Mesenchymal stem cell (in vitro differentiated cells and primary cell): ENCODE results near the gene HERPUD1.

Experiments used
- DNase-seq: peaks from one replicate; pipeline ENCODE4 v3.0.0-alpha.2; 2013
- H2AFZ ChIP-seq: one replicate; pipeline ENCODE4 v1.6.1; 2013; ENCODE audit warnings: low read depth, mild to moderate bottlenecking, control low read depth, inconsistent platforms, low read length, moderate library complexity
- H2AK5ac ChIP-seq: 2 replicates; pipeline ENCODE4 v1.6.1; 2013; ENCODE audit warnings: low read length, moderate library complexity, mild to moderate bottlenecking, inconsistent platforms; ENCODE audit not compliant: severe bottlenecking
- H2BK120ac ChIP-seq: one replicate; pipeline ENCODE4 v1.6.1; 2013; ENCODE audit warnings: low read depth, mild to moderate bottlenecking, inconsistent platforms, low read length, moderate library complexity
- H2BK12ac ChIP-seq, 2 experiments: one replicate each; pipeline ENCODE4 v1.6.1; 2013; ENCODE audit warnings: inconsistent platforms in 2 of 2, low read length in 2 of 2, mild to moderate bottlenecking in 2 of 2, moderate library complexity in 2 of 2, control low read depth in 1 of 2
- H2BK15ac ChIP-seq: one replicate; pipeline ENCODE4 v1.6.1; 2013; ENCODE audit warnings: mild to moderate bottlenecking, low read depth, inconsistent platforms; ENCODE audit not compliant: poor library complexity, severe bottlenecking
- H2BK5ac ChIP-seq: 2 replicates; pipeline ENCODE4 v1.6.1; 2013; ENCODE audit warnings: low read depth, mild to moderate bottlenecking, low read length, control low read depth, inconsistent platforms; ENCODE audit not compliant: poor library complexity, severe bottlenecking
- H3K14ac ChIP-seq, 2 experiments: one replicate each; pipeline ENCODE4 v1.6.1; 2013; ENCODE audit warnings: inconsistent platforms in 2 of 2, low read length in 2 of 2, control low read depth in 1 of 2, mild to moderate bottlenecking in 1 of 2, moderate library complexity in 1 of 2
- H3K18ac ChIP-seq, 2 experiments: one replicate each; pipeline ENCODE4 v1.6.1; 2013; ENCODE audit warnings: inconsistent platforms in 2 of 2, low read length in 2 of 2, control low read depth in 1 of 2, low read depth in 1 of 2, mild to moderate bottlenecking in 1 of 2
- H3K23ac ChIP-seq, 2 experiments: one replicate each; pipeline ENCODE4 v1.6.1; 2013; ENCODE audit warnings: inconsistent platforms in 2 of 2, low read length in 2 of 2, mild to moderate bottlenecking in 2 of 2, moderate library complexity in 2 of 2, control low read depth in 1 of 2
- H3K27ac ChIP-seq: 2 replicates; pipeline ENCODE4 v1.5.1; 2013; ENCODE audit warnings: mild to moderate bottlenecking, moderate library complexity, low read length, control low read depth, inconsistent platforms; ENCODE audit not compliant: poor library complexity, severe bottlenecking
- H3K27me3 ChIP-seq, 2 experiments: 2 replicates each; pipeline versions ENCODE4 v1.6.1 to v1.7.0; 2013; ENCODE audit warnings: low read length in 2 of 2, mild to moderate bottlenecking in 2 of 2, moderate library complexity in 2 of 2, control low read depth in 1 of 2, inconsistent platforms in 1 of 2; ENCODE audit not compliant: control insufficient read depth in 1 of 2, insufficient read depth in 1 of 2
- H3K36me3 ChIP-seq, 2 experiments: 2 replicates each; pipeline versions ENCODE4 v1.6.1 to v1.7.0; 2013; ENCODE audit warnings: low read length in 2 of 2, control low read depth in 1 of 2, inconsistent platforms in 1 of 2, low read depth in 1 of 2, mild to moderate bottlenecking in 1 of 2; ENCODE audit not compliant: insufficient read depth in 2 of 2, control insufficient read depth in 1 of 2
- H3K4ac ChIP-seq, 2 experiments: one replicate each; pipeline ENCODE4 v1.6.1; 2013; ENCODE audit warnings: inconsistent platforms in 2 of 2, low read length in 2 of 2, mild to moderate bottlenecking in 2 of 2, moderate library complexity in 2 of 2, control low read depth in 1 of 2, low read depth in 1 of 2
- H3K4me1 ChIP-seq: 2 replicates; pipeline ENCODE4 v1.6.1; 2013; ENCODE audit warnings: low read depth, low read length, control low read depth; ENCODE audit not compliant: control insufficient read depth, insufficient read depth
- H3K4me2 ChIP-seq: 2 replicates; pipeline ENCODE4 v1.6.1; 2013; ENCODE audit warnings: low read length, mild to moderate bottlenecking, inconsistent platforms; ENCODE audit not compliant: poor library complexity, severe bottlenecking
- H3K4me3 ChIP-seq, 2 experiments: 2 replicates each; pipeline versions ENCODE4 v1.5.1 to v1.7.0; 2013; ENCODE audit warnings: low read length in 2 of 2, mild to moderate bottlenecking in 2 of 2, control low read depth in 1 of 2, low read depth in 1 of 2; ENCODE audit not compliant: insufficient read depth in 1 of 2
- H3K79me1 ChIP-seq: replicated peaks from 2 replicates; pipeline ENCODE4 v1.6.1; 2013; ENCODE audit warnings: mild to moderate bottlenecking, control low read depth, low read length, inconsistent platforms; ENCODE audit not compliant: poor library complexity, severe bottlenecking
- H3K9ac ChIP-seq: 2 replicates; pipeline ENCODE4 v1.7.0; 2013; ENCODE audit warnings: mild to moderate bottlenecking, low read length, moderate library complexity
- H3K9me3 ChIP-seq: 2 replicates; pipeline ENCODE4 v1.7.0; 2013; ENCODE audit warnings: mild to moderate bottlenecking, low read length; ENCODE audit not compliant: control insufficient read depth
- H4K8ac ChIP-seq: one replicate; pipeline ENCODE4 v1.6.1; 2013; ENCODE audit warnings: inconsistent platforms, mild to moderate bottlenecking, low read length, moderate library complexity
- H4K91ac ChIP-seq: one replicate; pipeline ENCODE4 v1.6.1; 2013; ENCODE audit warnings: mild to moderate bottlenecking, low read length, inconsistent platforms
- WGBS: methylation state at CpG from one replicate; pipeline ENCODE4 v1.1.7; 2013; ENCODE audit warnings: mixed read lengths; 5-methylcytosine and 5-hydroxymethylcytosine counted together

The HERPUD1 gene

GRCh38 chr16:56889206-56889605, 42.7 kb upstream of the HERPUD1 start:
- 83% methylated on average over 2 of the region's 5 CpGs for WGBS
- Histone ChIP-seq H3K36me3 (no peaks in the 10 kb centered on the region), H3K18ac (no peak overlapping the region), H2BK120ac (no peak overlapping the region), H2AFZ (no peak overlapping the region), H3K14ac (no peak overlapping the region), H3K4me1 (peaks cover 2% of the 10 kb centered on the region), H4K8ac (no peak overlapping the region), H3K4me2 (no peak overlapping the region), H3K79me1 (no peaks in the 10 kb centered on the region), H3K4me3 (no peak overlapping the region), H4K91ac (no peak overlapping the region), H3K27ac (no peak overlapping the region), H3K23ac (no peak overlapping the region), H2BK12ac (no peak overlapping the region), H3K4ac (no peak overlapping the region), H3K9ac (no peak overlapping the region), H2BK15ac (no peak overlapping the region), H3K27me3 (peaks cover 0 to 19% of the 10 kb centered on the region in 2 experiments), H2BK5ac (no peak overlapping the region), H3K9me3 (no peaks in the 10 kb centered on the region), H2AK5ac (no peak overlapping the region)
- no peak for DNase-seq

DNA sequence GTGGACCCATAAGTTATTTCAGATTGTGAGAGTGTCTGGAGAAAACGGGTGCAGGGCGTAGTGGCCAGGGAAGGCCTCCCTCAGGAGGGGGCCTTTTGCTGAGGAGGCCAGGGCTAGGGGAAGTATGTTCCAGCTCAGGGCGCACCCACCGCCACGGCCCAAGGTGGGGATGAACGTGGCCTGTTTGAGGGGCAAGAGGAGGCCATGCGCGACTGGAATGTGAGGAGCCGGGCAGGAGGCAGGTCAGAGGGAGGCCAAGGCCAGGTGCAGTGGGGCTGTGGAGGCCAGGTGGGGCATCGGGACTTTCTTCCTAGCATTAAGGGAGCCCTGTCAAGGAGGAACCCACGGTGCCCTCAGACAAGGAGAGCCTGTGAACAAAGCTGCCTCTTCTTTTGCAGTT, 40.3 kb upstream of the HERPUD1 start:
- Histone ChIP-seq H3K79me1 (no peaks in the 10 kb centered on the region), H3K9ac (no peak overlapping the region)

DNA sequence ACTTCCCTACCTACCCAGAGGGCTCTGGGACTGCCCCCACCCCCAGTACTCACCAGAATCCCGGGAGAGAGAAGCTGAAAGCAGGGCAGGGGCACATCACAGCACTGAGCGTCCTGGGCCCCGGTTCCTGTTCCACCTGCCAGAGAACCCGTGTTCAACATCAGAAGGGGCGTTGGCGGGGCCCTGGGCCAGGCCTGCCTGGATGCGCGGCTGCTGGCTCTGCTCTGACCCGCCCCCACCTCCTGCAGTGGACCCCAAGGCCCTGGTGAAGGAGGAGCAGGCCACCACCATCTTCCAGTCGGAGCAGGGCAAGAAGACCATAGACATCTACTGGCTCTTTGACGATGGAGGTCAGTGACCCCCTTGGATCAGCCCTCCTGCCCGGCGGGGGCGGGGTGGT, 39.2 kb upstream of the HERPUD1 start:
- no peak for DNase-seq
- no peak overlapping the region for H3K18ac ChIP-seq
- H3K4me2 ChIP-seq = no peak overlapping the region
- H2AK5ac ChIP-seq = no peak overlapping the region
- H3K14ac ChIP-seq = no peak overlapping the region
- H3K4me1 ChIP-seq = peaks cover 2% of the 10 kb centered on the region
- H2BK12ac ChIP-seq = no peak overlapping the region
- H3K4ac ChIP-seq = no peak overlapping the region
- WGBS = 82% methylated on average over 14 of the region's 14 CpGs
- no peak overlapping the region for H3K4me3 ChIP-seq
- H2BK15ac ChIP-seq = no peak overlapping the region
- no peak overlapping the region for H3K27ac ChIP-seq
- no peak overlapping the region for H2BK5ac ChIP-seq
- H4K91ac ChIP-seq = no peak overlapping the region
- H3K9ac ChIP-seq = no peak overlapping the region
- peaks cover 12 to 22% of the 10 kb centered on the region in 2 experiments for H3K27me3 ChIP-seq
- no peak overlapping the region for H4K8ac ChIP-seq
- no peak overlapping the region for H2BK120ac ChIP-seq
- no peak overlapping the region for H2AFZ ChIP-seq
- H3K23ac ChIP-seq = no peak overlapping the region
- no peaks in the 10 kb centered on the region for H3K79me1 ChIP-seq
- no peaks in the 10 kb centered on the region for H3K36me3 ChIP-seq
- H3K9me3 ChIP-seq = no peaks in the 10 kb centered on the region

More for the DNA sequence above, 40.3 kb upstream of the HERPUD1 start:
- Histone ChIP-seq H3K4ac (no peak overlapping the region), H3K18ac (no peak overlapping the region), H2BK5ac (no peak overlapping the region), H3K27ac (no peak overlapping the region), H4K91ac (no peak overlapping the region), H3K9me3 (no peaks in the 10 kb centered on the region), H3K23ac (no peak overlapping the region), H3K4me2 (no peak overlapping the region), H3K36me3 (no peaks in the 10 kb centered on the region), H2BK15ac (no peak overlapping the region), H3K4me3 (no peak overlapping the region), H3K14ac (no peak overlapping the region), H3K4me1 (peaks cover 2% of the 10 kb centered on the region), H2BK120ac (no peak overlapping the region), H2AK5ac (no peak overlapping the region), H2AFZ (no peak overlapping the region), H3K27me3 (peaks cover 6 to 19% of the 10 kb centered on the region in 2 experiments), H4K8ac (no peak overlapping the region), H2BK12ac (no peak overlapping the region)
- DNase-seq = no peak
- 83% methylated on average over 11 of the region's 11 CpGs for WGBS

DNA sequence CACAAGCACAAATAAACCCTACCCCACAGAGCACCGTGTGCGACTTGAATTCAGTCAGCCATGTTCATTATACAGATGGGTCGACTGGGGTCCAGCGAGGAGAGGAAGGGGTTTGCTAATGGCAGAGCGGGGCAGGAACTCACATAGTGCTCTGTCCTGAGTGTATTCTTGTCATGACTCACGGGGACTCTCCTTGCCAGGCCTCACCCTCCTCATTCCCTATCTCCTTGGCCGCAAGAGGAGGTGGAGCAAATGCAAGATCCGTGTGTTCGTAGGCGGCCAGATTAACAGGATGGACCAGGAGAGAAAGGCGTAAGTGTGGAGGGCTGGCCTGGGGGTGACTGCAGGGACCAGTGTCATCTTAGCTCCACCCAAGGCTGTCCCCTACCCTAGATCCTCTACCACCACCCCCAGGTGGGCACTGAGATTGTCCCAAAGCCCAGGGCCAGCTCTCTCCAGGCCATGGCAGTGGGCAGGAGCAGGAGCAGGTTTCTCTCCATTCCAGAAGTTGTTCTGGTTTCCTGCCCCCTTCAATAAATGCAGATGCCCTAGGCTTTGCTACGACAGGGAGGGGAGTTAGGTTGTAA, 37.5 kb upstream of the HERPUD1 start:
- no peak overlapping the region for H2BK5ac ChIP-seq
- H3K23ac ChIP-seq = no peak overlapping the region
- peaks cover 2% of the 10 kb centered on the region for H3K4me1 ChIP-seq
- H3K9ac ChIP-seq = no peak overlapping the region
- 86% methylated on average over 12 of the region's 12 CpGs for WGBS
- no peak overlapping the region for H3K14ac ChIP-seq
- H3K4ac ChIP-seq = no peak overlapping the region
- H3K27me3 ChIP-seq = peaks cover 15 to 29% of the 10 kb centered on the region in 2 experiments
- H3K9me3 ChIP-seq = no peaks in the 10 kb centered on the region
- no peak overlapping the region for H2AFZ ChIP-seq
- H3K4me2 ChIP-seq = no peak overlapping the region
- H3K4me3 ChIP-seq = no peak overlapping the region
- no peak overlapping the region for H4K8ac ChIP-seq
- H2BK15ac ChIP-seq = no peak overlapping the region
- no peak for DNase-seq
- H4K91ac ChIP-seq = no peak overlapping the region
- no peak overlapping the region for H3K18ac ChIP-seq
- H3K79me1 ChIP-seq = no peaks in the 10 kb centered on the region
- H3K27ac ChIP-seq = no peak overlapping the region
- no peak overlapping the region for H2BK120ac ChIP-seq
- no peak overlapping the region for H2BK12ac ChIP-seq
- H3K36me3 ChIP-seq = no peaks in the 10 kb centered on the region
- H2AK5ac ChIP-seq = no peak overlapping the region
